Activated naive CD8-positive, alpha-beta T cell treated with anti-CD3 and anti-CD28 coated beads, Interleukin-2, amount 50 U/mL, for 16 hours (primary cell): Measurements from ENCODE around the gene HES6.

Experiments
- DNase-seq: peaks from one replicate; pipeline ENCODE4 v3.0.0-alpha.2; 2020; ENCODE audit warnings: low read depth, low spot score

The HES6 gene

DNA sequence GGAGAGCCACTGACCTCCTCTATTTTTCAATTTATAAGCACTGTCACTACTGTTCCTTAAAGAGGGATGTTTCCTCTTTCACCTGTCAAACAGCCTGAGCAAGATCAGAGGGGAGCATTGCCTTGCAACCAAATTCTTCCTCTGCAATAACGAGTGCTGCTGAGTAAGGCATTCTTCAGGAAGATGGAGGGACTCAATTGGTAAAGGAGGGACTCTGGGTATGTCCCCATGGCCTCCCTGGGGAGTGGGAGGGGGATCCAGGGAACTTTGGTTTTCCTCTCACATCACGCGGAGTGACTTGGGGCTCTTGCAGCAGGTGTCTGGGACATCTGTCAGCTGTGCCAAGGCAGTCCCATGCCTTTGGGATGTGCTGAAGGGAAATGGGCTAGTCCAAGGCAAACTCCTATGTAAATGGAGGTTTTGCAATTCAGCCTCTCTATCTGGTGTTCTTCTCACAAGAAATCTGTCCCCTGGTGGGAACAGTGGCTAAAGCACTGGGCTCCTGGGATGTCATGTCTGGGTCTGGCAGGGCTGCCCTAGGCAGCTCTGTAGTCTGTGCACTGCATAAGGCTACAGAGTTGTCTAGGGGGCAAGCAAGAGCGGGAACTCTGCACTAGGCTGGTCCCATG, 14.4 kb upstream of the HES6 start:
- DNase-seq, result no peak

DNA sequence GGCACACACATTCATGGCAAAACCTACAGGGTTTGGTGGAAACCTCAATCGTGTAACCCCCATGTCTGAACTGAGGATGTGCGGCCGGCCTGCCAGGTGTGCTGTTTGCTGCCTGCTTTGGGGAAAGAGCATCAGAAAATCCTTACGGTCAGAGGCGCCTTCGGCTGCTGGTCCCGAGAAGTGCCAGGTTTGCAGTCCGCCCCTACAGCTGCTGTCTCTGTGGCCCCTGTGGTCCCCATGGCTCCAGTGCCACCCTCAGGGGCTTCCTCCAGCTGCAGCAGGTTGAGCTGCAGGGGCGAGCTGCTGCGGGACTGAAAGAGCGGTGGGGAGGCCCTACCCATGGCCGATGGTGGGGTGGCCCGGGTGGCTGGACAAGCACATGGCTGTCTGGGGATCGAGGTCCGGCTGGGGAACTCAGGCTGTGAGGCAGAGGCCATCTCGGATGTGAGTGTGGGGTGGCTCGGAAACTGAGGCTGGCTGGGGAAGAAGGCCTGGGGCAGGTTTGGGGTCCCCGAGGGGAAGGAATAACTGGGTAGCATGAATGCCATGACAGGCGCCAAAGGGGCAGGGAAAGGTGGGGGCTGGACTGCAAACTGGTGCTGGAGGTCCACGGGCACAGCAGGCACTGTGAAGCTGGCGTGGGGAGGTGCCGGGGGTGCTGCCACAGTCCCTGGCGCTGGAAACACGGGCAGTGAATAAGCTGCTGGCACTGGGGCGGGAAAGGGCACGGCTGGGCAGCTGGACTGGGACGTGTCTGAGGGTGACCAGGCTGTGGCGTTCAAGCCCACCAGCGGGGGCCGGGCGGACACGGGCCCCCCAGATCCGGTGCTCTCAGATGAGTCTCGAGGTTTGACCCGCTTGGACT, 13.2 kb upstream of the HES6 start:
- DNase-seq, result no peak

DNA sequence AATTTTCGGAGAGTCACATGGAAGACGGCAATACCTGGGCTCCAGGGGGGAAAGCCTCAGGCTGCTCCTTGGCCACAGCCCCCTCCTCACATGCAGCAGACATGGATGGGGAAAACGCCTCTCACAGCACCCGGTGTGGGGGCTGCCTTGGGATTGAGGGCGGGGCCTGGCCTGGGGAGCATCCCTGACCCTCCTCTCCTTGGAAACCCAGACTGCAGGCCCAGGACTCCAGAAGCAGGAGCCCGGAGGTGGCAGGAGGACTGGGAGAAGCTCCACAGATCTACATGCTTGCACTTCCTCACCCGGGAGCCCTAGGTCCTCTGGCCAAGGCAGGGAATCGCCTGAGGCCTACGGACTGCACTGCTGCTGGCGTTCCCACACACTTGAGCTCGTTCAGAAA, 12.1 kb upstream of the HES6 start:
- DNase-seq, result no peak

DNA sequence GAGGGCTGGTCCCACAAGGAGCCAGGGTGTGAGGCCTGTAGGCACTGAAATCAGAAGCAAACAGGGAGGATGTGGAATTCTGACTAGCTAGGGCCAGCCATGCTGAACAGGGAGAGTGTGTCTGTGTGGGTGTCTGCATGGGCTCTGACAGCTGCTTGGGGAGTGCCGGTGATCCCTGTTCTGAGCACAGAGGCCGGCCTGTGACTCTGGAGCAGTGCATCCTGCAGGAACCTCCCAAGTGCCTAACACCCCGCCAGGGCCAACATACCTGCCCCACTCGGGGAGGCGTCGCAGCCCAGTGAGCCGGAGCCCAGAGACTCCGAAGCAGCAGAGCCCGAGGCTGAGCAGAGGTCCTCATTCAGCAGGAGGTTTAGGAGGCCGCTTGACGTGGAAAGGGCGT, 11.5 kb upstream of the HES6 start:
- no peak for DNase-seq

DNA sequence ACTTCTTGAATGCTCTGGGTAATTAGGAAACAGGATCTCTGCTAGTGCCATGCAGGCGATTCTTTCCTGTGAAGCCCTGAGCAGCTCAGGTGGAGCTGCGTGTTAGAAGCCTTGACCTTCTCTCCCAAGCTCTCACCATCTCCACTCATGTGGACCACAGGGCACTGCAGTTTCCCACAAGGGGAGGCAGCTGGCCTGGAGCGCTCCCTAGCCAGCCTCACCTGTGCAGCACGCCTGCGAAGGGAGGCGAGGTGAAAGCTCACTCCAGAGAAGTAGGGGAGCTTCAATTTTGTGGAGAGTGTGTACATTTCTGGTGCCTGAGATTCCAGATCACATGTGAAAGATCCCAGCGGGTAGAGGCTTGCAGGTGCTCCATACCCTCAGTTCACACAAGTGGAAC, 11.1 kb upstream of the HES6 start:
- DNase-seq, result no peak

DNA sequence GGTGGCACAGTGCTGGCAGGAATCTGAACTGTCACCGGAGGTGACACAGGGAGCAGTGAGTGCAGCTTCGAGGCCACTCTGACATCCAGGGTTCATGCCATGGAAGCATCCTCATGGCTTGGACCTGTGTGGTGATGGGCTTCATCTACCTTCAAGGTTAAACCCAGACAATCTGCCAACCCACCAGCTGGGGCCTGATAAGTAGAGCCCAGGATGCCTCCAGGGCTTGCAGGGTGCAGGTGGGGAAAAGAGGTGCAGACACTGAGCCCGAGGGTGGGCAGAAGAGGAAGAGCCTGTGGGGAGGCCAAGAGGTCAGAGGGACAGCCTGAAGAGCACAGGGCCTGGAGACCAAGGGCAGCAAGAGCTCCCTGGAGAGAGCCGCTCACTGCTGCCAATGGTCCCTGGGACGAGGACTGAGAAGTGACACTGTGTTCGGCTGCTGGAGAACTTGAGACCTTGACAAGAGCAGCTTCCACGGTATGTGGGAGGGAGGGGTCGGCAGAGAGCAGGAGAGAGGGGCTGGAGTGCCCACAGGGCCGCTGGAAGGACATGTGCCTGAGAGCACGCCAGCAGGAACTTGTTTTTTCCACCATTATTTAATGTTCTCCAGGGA, 8.1 kb upstream of the HES6 start:
- no peak for DNase-seq

DNA sequence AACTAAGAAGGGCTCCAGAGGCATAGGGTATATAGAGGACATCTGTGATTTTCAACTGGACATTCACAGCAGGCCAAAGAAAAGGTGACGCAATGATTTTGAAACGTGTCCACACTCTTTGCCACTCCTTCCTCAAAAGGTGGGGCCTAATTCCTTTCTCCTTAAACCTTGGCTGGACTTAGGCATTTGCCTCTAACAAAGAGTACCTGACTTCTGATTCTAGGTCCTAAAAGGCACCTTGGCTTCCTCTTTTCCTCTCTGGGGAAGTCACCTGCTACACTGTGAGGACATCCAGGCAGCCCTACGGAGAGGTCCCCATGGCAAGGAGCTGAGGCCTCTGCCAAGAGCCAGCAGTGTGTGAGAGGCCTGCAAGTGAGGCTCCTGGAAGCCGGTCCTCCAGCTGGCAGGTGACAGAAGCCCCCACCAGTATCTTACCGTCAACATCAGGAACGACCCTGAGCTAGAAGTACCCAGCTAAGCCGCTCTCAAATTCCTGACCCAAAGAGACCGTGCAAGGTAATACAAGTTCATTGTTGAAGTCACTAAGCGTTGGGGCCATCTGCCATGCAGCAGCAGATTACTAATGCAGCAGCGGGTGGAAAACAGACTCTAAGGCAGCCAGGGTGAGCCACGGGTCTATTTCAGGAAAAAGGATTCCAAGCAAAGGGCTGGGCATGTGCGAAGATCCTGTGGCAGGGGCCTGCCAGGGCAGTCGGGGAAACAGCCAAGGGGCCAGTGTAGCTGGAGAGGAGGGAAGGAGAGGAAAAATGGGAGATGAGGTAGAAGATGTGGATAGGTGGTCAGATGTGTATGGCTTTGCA, 7.4 kb upstream of the HES6 start:
- no peak for DNase-seq

DNA sequence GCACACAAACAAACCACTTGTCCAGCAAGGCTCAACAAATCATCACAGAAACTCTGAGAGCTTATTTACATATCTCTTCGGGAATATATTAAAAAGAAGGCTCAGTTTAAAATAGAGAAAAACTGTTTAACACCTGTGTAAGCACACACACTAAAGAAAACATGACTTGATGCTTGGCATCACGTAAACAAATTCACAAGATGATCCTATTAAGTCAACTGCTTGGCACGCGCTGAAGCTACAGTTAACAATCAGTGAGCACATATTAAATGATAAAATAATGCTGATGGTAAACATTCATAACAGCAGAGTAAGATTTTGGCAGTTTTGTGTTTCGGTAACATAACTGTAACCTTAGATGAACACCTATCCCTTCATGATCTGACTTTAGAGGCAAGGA, 4.3 kb upstream of the HES6 start:
- no peak for DNase-seq

DNA sequence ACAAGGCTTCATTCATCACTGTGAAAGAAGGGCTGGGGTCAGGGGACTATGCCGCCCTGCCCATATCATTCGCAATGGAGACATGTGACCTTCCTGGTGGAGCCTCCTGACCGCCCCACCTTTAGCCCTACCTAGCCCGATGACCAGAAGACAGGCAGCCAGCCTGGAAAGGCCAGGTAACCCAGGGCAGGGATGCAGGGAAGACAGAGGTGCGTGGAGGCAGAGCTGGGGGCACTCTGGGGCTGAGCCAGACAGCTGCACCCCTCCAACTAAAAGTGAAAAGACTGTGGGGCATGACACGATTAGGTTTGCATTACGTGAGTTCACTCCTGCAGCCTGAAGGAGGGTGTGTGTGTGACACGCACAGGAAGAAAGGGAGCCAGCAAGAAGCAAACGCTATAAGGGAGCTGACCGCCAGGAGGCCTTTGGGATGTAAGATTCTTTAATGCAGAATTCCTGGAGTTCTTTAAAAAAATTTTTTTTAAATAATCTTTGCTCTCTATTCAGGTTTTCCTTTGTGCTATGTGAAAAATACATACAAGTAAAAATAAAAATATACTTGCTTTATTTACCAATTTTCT, 3.7 kb upstream of the HES6 start:
- DNase-seq, result no peak

DNA sequence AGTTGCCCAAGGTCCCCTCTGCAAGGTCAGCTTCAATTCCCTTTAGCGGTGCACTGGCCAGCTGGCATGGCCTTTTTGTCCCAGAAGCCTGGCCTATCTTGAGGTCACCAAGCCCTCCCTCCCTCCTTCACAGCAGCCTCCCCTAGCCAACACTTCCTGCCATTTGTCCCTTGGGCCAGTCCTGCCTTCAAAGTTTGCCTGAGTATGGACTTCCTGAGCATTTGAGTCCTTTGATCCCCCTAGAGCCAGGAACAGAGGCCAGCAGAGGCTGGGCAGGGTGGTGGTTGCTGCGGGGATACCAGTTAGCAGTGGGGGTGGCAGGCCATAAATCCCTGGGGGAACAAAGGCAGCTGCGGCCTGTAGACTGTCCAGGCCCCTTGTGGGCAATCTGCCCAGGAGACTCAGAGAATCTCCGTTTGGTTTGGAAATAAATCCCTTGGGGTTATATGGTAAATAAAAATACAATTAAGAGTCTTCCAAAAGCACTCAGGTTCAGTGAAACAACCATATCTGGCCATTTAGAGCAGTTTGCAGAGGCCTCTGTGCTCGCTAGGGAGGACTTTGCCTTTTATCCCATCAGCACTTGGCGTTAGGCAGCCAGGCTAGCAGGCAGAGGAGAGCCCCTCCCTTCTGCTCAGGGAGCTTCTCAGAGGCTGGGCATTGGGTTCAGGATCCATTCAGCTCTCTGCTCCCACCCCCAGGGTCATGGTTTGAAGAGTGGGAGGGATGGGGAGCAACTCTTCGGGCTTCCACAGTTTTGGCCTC, 3.1 kb upstream of the HES6 start:
- DNase-seq, result no peak

DNA sequence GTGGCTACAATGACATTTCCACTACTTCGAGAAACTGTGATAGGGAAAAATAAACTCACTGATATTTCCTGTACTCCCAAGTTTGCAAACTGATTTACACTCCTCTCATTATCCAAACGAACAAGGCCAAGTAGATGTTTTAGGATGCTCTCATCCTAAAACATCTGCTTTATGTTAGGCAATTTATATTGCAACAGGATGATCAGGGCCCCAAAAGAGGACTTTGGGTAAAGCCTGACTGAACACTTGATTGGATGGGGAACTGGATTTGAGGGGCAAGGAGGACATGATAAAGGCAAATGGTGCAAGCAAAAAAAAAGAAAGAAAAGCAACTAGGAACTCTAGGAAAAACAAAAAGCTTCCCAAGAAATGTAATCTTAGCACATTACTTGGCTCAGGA, 2.1 kb upstream of the HES6 start:
- no peak for DNase-seq

DNA sequence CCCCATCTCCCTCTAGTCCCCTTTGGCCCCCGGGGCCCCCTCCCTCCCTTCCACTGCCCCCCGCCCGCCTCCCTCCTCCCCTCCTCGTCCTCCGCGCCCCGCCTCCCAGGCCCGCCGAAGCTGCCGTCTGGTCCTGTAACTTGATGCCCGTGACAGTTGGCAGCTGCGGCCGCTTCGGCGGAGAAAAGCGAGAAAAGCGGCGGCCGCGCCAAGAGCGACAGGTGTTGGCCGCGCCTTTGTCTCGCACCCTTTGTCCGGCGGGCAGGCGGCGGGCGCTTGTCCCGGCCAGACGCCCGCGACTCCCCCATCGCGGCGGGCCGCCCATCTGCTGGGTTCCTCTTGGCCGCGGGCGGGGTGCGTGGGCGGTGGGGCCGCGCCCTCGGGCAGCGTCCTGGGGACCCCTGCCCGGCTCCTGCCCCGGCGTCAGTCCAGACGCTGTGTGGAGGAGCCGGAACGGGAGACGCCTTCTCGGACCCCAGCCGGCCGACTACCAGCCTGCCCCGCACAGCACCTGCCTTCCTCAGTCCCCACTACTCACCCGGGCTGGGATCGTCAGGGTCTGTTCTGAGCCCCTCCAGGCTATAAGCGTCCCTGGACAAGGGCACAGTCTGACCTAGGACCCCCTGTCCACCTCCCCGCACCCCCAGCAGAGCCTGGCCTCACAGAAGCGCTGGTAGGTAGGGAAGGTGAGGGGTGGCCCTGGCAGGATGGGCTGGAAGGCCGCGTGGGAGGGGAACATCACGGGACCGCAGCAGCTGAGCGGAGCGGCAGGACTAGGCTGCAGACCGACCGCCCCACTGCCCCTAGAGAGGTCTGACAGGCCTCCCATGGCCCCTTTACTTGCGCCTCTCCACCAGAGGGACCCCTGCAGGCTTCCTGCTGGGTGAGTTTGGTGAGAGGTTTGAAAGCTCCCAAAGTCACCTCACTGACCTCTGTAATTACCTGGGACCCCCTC, 1.2 kb upstream of the HES6 start:
- no peak for DNase-seq

DNA sequence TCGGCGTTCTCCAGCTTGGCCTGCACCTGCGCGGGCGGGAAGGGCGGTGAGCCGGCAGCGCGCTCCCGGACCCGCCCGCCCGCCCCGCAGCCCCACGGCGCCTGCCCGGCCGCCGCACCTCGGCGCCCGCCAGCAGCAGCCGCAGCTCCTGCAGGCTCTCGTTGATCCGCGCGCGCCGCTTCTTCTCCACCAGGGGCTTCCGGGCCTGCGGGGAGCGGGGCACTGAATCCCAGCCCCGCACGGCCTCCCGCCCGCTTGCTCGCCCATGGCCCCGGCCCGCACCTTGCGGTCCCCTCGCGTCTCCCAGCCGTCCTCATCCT, 335 bp downstream of the HES6 start:
- DNase-seq, result no peak

DNA sequence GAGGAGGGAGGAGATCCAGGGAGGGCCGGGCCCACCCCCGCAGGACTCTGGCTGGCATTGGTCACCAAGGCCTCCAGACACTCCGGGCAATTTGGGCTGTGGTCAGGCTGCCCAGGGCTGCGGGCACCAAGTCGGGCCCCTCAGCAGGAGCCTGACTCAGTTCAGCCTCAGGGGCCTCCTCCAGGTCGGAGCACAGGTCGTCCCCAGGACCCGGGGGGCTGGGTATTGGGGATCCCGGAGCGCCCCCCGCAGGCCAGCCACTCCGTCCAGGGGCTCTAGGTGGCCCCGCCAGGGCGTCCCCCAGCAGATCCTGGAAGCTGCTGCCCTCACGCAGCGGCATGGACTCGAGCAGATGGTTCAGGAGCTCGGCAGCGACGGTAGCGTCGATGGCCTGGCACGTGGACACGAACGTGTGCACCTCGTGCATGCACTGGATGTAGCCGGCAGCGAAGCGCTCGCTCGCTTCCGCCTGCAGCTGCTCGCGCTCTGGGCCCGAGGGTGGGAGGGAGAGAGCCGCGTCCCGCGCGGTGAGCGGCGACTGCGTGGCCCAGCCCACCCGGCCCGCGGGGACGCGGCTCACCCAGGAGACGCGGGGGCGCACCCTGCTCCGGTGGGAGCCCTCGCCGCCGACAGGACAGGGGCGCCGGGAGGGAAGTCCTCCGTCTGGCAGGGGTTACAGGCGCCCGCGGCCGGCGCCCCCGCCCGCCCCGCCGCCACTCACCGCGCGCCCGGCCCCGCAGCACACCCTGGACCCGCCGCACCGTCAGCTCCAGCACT, 884 bp downstream of the HES6 start:
- DNase-seq, result no peak

DNA sequence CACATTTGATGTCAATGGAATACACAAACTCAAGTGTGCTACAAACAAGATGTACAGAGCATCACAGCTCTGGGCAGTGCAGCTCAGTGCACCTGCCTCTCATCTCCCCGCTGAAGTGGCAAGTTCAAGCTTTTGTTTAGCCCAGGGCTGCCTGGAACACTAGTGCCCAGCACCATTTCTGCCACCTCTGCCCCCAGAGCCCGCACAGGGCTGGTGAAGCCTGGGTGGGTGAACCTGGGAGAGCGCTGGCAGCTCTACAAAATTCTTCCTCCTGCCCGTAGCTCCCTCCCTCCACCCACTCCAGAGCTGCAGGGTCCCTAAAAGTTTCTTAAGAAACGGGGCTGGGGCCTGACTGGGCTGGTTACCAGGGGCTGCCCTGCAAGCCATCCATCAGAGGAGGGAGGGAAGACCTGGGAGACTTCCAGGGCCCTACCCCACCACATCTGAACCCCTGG, 1.5 kb downstream of the HES6 start:
- no peak for DNase-seq

DNA sequence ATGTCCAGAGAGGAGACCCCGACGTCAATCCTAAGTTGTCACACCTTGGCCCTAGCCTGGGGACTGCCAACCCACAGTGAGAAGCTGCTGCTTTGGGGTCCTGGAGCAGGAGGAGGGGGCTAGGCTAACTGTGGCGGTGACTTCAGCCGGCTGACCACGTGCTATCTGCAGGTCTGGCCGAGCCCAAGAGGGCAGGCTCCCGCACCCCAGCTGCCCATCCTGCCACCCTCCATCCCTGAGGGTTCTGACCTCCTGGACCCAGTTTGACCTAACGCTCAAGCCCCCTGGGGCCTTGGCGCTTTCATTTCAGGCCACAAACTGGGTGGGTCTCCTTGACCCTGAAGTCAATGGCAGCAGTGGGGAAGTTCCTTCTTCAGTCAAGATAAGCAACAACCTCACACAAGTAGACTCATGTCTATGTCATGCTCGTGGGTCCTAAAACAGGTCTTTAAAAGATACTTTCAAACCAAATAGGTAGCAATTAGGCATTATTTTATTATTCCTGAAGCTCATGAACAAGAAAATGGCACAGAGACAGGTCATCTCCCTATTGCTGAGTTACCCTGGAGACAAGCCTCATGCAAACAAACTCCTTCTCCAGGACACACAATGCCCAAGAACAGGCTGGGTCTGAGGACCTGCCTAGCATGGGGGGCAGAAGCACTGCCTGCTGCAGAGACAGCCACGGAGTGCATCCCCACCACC, 2.3 kb downstream of the HES6 start:
- DNase-seq, result no peak

DNA sequence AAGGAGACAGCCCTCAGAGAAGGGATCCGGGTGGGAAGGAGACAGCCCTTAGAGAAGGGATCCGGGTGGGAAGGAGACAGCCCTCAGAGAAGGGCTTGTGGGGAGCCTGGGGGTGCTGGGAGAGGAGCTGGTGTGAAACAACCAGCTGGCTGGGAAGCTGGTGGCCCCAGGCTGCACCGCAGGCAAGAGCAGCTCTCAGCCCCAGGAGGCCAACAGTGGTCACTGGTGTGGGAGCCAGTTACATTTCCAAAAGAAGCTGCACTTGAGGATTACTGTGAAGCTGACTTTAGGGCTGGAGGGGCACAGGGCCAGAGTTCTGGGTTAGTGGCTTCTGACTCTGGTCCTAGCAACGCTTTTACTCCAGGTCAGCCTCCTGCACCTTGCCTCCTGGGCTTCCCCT, 3.3 kb downstream of the HES6 start:
- DNase-seq, result no peak

DNA sequence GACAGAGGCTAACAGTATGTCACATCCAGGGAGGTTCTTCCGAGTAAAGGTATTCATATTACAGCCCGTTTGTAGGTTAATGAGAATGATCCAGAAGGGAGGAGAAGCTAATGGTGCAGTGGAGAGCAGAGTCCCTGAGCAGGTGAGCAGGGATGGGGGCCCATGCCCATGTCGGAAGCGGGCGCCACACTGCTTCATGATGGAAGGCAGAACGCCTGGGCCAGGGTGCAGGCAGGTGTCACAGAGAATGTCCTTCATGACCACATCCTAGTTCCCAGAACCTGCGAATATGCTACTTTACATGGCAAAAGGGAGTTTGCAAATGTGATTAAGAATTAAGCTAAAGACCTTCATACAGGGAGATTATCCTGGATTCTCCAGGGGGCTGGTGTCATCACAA, 4.0 kb downstream of the HES6 start:
- no peak for DNase-seq

DNA sequence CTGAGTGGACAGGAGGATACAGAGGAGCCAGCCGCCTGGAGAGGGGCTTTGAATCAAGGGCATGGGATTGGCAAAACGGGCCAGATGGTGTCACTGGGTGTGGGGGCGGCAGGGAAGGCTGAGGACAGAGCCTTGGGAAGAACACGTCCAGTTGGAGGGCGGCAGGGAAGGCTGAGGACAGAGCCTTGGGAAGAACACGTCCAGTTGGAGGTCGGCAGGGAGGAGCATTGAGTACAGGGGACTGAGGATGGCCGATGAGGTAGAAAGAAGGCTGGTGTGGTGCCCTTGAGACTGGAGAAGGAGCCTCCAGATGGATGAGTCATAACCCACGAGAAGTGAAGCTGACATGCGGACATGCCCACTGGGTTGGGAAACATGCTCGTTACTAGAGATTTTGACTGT, 4.5 kb downstream of the HES6 start:
- no peak for DNase-seq
